ENCODE measurements around the gene ASXL1. TPM values are rescaled to one million over a fixed set of nuclear protein-coding genes. Genes with fewer than 3 reads are reported as not detected.

The ASXL1 gene
- total and polyA plus RNA-seq, 10 of the 15 experiments (the other 5 are each of a cell fraction or from before 2014, with no cell fraction given), result 11.0 to 87.6 (median 56.8) TPM

- TF ChIP-seq ZBTB33 (IDR thresholded peaks at IDR 0.05), result no peak
Measured at GRCh38 chr20:32395066-32395465, 36.9 kb downstream of the ASXL1 start (continued).

DNA sequence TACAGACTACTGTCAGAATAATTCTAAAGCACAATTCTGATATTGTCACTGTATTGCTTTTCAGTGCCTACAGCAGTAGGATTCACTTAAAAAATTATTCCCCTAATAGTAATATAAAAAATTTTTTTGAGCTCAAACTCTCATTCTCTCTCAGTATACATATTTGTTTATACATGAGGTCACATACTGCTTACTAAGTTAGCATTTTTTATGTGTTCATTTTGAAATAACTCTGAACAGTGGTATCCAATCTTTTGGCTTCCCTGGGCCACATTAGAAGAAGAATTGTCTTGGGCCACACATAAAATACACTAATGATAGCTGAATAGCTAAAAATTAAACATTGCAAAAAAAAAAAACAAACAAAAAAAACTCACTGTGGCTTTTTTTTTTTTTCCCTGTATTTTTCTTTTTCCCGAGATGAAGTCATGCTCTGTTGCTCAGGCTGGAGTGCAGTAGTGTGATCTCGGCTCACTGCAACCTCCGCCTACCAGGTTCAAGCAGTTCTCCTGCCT is 38.6 kb downstream of the ASXL1 start:
- DNase-seq (ENCODE audit: low read depth, low spot score) (no peak), FAIRE-seq (no peak), ATAC-seq (no peak)
- Histone ChIP-seq H3K9ac (ENCODE audit: control insufficient read depth, insufficient read depth, low read length) (no peak overlapping the region), H2AFZ (ENCODE audit: control insufficient read depth, low read depth, low read length) (no peak overlapping the region), H3K9me3 (replicated peaks; ENCODE audit: control insufficient read depth, insufficient read depth, low read length) (no peaks in the 10 kb centered on the region; the same call in 2 of the 3 replicates), H3K4me1 (ENCODE audit: control insufficient read depth, insufficient read depth, low read length) (no peaks in the 10 kb centered on the region), H3K4me2 (ENCODE audit: control insufficient read depth, insufficient read depth) (no peak overlapping the region), H3K4me3 (no peak overlapping the region), H3K79me2 (ENCODE audit: control insufficient read depth, insufficient read depth, low read length) (peaks cover 19% of the 10 kb centered on the region), H4K20me1 (ENCODE audit: control insufficient read depth, insufficient read depth) (no peaks in the 10 kb centered on the region; the same call in 1 of the 2 replicates), H3K36me3 (ENCODE audit: control insufficient read depth in 2 of 2, insufficient read depth in 2 of 2, low read length in 1 of 2) (peaks cover 0 to 16% of the 10 kb centered on the region in 2 experiments; a peak in 3 of 4 replicates), H3K27me3 (replicated peaks in 1 of 2; ENCODE audit: control insufficient read depth in 2 of 2, insufficient read depth in 2 of 2, low read length in 1 of 2) (no peaks in the 10 kb centered on the region), H3K27ac (ENCODE audit: control insufficient read depth, insufficient read depth) (no peak overlapping the region)
- ChIA-PET RAD21 (ENCODE audit: unreplicated experiment) (interaction anchor here (0.7 to 0.8 kb wide), 2 partner anchors 10 to 12 kb away, joined by 3 read pairs; no protein-coding TSS in a partner anchor), SMC1A (ENCODE audit: uncharacterized antibody, unreplicated experiment) (interaction anchor here (0.6 to 1.3 kb wide), 4 partner anchors 11 to 16 kb away, joined by 3 read pairs; no protein-coding TSS in a partner anchor), CTCF (interaction anchor here (1.2 to 1.3 kb wide), 2 partner anchors 12 to 22 kb away, joined by 4 to 7 read pairs; no protein-coding TSS in a partner anchor), POLR2A (interaction anchor here (0.5 to 1.1 kb wide), 4 partner anchors 34 to 651 kb away, joined by 3 to 5 read pairs (median 4); no protein-coding TSS in a partner anchor)
- TSS peak; percentile 22 for BruUV-seq (replicated peaks)
- intact Hi-C loops (cut with micrococcal nuclease; ENCODE audit: unreplicated experiment) (no loop called here), in situ Hi-C loops (cut with MboI) (no loop called here)
- TF ChIP-seq ATF7 (IDR thresholded peaks at IDR 0.05; ENCODE audit: low read depth), result no peak
- TF ChIP-seq, protein P1, sequence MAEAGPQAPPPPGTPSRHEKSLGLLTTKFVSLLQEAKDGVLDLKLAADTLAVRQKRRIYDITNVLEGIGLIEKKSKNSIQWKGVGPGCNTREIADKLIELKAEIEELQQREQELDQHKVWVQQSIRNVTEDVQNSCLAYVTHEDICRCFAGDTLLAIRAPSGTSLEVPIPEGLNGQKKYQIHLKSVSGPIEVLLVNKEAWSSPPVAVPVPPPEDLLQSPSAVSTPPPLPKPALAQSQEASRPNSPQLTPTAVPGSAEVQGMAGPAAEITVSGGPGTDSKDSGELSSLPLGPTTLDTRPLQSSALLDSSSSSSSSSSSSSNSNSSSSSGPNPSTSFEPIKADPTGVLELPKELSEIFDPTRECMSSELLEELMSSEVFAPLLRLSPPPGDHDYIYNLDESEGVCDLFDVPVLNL (IDR thresholded peaks at IDR 0.05; ENCODE audit: low read depth, low read length), result no peak
- no peak for TF ChIP-seq NRF1 (conservative IDR thresholded peaks at IDR 0.05; ENCODE audit: low read depth, low read length)
- TF ChIP-seq RBBP5 (conservative IDR thresholded peaks at IDR 0.05), result no peak
- TF ChIP-seq TBL1XR1 (IDR thresholded peaks at IDR 0.05; ENCODE audit: low read depth, low read length), result no peak
- TF ChIP-seq STAT3 (IDR thresholded peaks at IDR 0.05; ENCODE audit: low read depth, low read length), result no peak
- no peak for TF ChIP-seq MTA2 (IDR thresholded peaks at IDR 0.05; ENCODE audit: low read depth)
- no peak for TF ChIP-seq GABPA (IDR thresholded peaks at IDR 0.05; ENCODE audit: low read depth)
- TF ChIP-seq CTCF (IDR thresholded peaks at IDR 0.05 in 2 of 3, conservative IDR thresholded peaks at IDR 0.05 in 1 of 3; ENCODE audit: control insufficient read depth in 2 of 3, extremely low read depth in 1 of 3, insufficient read depth in 1 of 3, low read depth in 3 of 3, low read length in 3 of 3), result no peak
- no peak for TF ChIP-seq STAT1 (conservative IDR thresholded peaks at IDR 0.05)
- 64% methylated on average over 3 of the region's 3 CpGs for WGBS (ENCODE audit: insufficient coverage, insufficient replicate concordance, low lambda C conversion rate, missing lambda C conversion rate)
